GM18951 (cell line): ENCODE data around the gene OR1F1.
"Not testable (repeated sequence)": the region's sequence is repeated elsewhere in the genome, so short reads cannot be mapped to it uniquely, and the experiment has no call there.

Experiments
- POLR2A ChIP-seq: IDR thresholded peaks from 4 replicates; pipeline ENCODE4 v1.6.1; 2011; ENCODE audit warnings: mild to moderate bottlenecking; ENCODE audit not compliant: insufficient read length, insufficient read depth; ENCODE audit errors: extremely low read depth
- in situ Hi-C: fragments of 300-500 bp; cut with MboI; formaldehyde crosslinking; loops from one replicate; pipeline ENCODE4 v1.12.0; 2022; ENCODE audit warnings: low sequenced_read_pairs, mixed read lengths, inconsistent platforms; ENCODE audit not compliant: unreplicated experiment

OR1F1 gene

DNA sequence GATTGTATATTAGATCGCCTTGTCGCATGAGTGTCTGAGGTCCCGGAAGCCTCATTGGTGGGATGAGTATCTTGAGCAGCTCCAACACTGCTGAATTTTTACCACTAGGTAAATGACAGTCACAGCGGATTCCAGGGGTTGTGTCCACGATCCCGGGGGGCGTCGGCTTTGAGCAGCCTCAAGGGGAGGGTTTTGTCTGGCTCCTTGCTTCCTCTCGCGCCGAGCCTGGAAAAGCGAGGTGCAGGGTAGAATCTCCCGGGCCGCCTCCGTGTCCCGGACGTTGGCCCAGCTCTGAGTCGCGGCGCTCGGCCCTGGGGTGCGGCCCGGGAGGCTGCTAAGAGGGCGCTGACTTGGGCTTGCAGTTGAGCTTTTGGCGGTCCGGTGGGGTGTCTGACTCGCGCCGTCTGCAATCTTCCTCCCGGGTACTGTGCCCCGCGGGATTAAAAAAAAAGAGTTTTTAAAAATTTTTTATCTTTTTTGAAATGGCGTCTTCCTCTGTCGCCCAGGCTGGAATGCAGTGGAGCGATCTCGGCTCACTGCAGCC, 4.5 kb downstream of the OR1F1 start:
- TF ChIP-seq POLR2A, result no peak
- in situ Hi-C loops, result no loop called here

DNA sequence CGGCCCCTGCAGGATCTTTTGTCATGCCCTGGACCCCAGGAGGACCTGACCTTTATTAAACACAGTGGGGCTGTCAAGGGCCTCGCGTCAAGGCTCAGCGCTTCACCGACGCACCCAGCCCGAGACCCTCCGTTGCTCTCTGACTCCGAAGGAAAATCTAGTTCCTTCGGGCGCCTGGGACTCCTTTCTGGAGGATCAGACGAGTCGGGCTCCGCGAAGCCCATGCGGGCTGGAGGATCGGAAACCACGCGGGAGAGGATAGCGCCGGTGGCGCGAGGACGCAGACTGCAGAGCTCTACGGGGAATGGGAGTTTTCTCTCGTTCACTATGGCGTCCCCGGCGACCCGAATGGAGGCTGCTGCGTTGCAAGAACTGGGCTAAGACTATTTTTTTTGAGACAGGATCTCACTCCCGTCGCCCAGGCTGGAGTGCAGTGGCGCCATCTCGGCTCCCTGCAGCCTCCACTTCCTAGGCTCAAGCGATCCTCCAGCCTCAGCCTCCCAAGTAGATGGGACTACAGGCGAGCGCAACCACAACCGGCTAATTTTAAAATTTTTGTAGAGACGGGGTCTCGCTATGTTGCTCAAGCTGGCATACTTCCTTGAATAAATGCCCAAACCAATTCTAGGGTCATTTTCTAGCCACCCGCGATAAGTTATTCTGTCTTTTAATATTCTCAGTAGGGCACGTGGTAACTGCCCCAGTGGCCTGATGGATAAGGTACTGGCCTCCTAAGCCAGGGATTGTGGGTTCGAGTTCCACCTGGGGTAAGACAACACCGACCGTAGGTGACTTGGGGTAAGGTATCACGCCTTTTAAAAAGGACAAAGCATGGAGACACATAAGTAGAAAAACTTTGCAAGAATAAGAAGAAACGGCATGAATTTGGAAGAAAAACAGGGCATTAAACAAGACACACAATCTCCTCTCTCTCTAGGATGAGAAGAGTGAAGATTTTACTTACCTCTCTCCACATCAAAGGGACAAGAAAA, 5.5 kb downstream of the OR1F1 start:
- no peak for TF ChIP-seq POLR2A
- in situ Hi-C loops, result no loop called here

DNA sequence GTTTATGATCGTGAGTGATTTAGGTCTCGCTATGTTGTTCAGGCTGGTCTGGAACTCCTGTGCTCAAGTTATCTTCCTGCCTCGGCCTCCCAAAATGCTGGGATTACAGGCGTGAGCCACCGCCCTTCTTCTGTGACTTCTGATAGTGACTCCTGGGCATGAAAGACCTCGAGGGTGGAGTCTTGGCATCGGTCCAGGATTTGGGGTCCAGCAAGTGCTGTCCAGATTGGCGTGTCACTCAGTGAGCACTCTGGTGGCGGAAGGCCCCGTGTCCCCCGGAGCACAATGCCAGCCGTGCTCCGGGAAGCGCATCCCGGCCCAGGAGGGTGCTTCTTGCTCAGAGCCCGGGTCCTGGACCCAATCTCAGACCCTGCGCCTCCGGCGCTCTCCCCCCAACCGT, 6.8 kb downstream of the OR1F1 start:
- no peak for TF ChIP-seq POLR2A
- in situ Hi-C loops, result no loop called here

DNA sequence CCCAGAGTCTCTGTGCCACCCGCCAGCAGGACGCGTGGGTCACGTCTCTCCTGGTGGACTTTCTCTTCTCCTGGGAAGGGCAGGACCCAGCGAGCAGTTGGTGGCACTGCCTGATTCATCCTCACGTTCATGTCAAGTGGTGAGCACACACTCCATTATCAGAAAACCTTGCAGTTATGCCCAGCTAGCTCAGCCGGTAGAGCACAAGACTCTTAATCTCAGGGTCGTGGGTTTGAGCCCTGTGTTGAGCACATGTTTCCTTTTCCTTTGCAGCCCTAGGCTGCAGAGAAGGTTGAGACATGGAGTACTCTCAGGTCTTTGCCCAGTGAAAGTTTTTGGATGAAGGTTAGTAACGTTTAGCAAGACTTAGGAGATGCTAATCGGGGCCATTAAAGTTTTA, 8.0 kb downstream of the OR1F1 start:
- in situ Hi-C loops, result no loop called here
- TF ChIP-seq POLR2A, result no peak

DNA sequence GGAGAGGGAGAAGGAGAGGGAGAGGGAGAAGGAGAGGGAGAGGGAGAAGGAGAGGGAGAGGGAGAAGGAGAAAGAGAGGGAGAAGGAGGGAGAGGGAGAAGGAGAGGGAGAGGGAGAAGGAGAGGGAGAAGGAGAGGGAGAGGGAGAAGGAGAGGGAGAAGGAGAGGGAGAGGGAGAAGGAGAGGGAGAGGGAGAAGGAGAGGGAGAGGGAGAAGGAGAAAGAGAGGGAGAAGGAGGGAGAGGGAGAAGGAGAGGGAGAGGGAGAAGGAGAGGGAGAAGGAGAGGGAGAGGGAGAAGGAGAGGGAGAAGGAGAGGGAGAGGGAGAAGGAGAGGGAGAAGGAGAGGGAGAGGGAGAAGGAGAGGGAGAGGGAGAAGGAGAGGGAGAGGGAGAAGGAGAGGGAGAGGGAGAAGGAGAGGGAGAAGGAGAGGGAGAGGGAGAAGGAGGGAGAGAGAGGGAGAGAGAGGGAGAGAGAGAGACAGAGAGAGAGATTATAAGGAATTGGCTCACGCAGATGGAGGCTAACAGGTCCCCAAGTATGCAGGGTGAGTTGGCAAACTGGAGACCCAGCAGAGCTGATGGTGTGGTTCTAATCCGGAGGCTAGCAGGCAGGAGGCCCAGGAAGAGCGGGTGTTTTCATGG, 9.8 kb downstream of the OR1F1 start:
- in situ Hi-C loops, result not testable (repeated sequence)

DNA sequence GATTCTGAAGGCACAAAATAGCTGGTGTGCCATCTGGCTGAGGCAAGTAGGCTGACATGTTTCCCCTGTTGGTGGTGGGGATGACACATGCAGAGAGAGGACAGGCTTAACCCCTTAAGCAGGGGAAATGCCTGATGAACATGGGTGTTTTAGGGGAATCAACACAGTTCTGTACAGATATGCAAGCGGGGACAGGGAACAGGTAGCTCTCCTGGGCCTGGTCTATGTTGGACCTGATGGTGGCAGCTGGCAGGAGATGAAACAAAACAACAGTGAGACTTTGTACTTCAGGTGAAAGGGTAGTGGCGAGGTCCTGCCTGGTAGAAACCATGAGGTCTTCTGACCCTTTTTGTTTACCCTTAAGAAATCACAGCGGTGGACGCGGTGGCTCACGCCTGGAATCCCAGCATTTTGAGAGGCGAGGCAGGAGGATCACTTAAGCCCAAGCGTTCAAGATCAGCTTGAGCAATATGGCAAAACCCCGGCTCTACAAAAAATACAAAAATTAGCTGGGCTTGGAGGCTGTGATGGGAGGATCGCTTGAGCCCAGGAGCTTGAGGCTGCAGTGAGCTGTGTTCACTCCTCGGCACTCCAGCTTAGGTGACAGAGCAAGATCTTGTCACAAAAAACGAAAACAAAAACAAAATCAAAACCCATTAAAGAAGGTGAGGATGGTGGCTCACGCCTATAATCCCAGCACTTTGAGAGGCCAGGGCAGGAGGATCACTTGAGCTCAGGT, 10.5 kb downstream of the OR1F1 start:
- TF ChIP-seq POLR2A, result no peak
- in situ Hi-C loops, result no loop called here

DNA sequence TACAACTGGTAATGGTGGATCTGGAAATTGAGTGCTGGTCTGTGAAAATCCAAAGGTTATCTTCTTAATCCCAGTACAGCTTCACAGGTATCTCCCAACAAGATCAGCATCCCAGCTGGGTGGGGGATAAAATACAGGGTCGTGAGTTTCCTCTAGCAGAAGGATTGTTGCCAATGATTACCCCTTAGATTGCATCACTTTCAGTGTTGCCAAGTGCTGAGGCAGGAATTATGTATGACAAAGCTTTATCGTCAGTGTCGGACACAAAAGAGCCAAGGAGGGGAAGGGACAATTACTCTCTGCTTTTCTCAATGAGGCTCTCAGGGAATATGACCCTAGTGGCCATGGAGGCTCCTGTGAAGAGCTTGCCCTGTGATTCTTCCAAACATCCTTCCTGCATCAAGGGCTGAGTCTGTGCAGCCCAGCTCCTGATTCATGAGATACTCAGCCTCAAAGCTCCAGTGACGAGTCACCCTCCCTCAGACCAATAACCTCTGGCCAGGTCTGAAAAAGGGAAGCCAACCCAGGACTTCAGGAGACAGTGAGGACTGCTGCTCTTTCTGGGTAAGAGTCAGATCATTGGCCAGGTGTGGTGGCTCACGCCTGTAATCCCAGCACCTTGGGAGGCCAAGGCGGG, 15.0 kb downstream of the OR1F1 start:
- TF ChIP-seq POLR2A, result no peak
- in situ Hi-C loops, result no loop called here

DNA sequence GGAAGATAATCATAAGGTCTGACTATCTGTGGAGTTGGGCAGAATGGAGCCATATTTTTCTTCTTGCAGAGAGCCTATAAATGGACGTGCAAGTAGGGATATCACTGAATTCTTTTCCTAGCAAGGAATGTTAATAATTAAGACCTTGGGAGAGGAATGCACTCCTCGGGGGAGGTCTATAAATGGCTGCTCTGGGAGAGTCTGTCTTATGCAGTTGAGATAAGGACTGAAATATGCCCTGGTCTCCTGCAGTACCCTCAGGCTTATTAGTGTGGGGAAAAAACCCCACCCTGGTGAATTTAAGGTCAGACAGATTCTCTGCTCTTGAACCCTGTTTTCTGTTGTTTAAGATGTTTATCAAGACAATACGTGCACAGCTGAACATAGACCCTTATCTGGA, 17.9 kb downstream of the OR1F1 start:
- in situ Hi-C loops, result not testable (repeated sequence)

DNA sequence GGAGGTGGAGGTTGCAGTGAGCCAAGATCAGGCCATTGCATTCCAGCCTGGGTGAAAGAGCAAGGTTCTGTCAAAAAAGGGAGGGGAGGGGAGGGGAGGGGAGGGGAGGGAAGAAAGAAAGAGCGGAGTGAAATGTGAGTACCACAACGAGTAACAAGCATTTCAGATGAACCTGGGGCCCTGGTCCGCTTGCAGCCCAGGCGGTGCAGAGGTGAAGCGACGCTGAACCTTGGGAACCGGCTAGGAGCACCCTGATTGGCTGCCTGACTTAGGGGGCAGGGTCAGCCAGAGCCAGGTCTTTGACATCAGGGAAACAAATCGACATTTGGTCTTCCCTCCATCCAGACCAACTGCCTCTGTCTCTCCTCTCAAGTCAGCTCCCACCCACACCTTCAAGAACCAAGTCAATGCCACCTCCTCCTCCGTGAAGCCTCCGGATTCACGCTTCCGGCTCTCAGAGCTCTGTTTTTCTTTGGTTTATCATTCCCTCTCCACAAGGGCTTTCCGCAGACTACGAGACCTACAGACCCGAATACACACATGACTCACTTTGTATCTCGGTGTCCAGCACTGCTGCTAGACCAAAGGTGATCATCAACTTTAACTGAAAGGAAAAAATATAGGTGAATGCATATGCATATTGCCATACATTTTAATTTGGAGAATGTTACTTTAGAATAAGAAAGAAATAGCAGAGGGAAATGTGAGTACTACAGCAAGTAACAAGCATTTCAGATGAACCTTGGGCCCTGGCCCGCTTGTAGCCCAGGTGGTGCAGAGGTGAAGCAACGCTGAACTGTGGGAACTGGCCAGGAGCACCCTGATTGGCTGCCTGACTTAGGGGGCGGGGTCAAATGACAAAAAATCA, 19.3 kb downstream of the OR1F1 start:
- in situ Hi-C loops, result no loop called here
- no peak for TF ChIP-seq POLR2A

DNA sequence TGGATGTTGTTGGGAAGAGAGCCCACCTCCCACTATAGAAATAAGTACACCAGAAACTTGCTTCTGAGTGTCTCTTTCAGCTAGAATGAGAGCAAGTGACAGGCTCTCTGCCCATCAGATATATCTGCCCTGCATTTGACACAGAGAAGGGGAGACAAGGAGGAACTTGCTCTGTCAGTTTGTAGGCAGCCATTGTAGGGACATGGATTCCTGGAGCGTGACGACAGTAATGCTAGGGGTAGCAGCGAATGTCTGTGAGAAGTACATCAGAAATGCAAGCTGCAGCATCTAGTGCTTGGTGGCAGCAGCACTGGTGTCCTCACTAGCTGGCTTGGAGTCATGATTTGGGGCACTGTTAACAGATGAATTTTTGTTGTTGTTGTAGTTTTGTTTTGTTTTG, 24.0 kb downstream of the OR1F1 start:
- no peak for TF ChIP-seq POLR2A
- in situ Hi-C loops, result no loop called here

DNA sequence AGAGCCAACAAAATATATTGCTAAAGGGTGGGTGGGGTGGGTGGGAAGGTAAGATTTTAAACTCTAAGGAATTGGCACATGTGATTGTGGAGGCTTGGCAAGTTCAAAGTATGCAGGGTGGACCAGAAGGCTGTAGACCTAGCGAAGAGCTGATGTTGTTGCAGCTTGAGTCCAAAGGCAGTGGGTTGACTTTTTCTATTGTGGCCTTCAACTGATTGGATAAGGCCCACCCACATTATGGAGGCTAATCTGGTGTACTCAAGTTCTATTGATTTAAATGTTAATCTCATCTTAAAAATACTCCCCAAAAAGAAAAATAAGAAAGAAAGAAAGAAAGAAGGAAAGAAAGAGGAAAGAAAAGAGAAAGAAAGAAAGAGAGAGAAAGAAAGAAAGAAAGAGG, 24.6 kb downstream of the OR1F1 start:
- in situ Hi-C loops, result no loop called here
- TF ChIP-seq POLR2A, result no peak

DNA sequence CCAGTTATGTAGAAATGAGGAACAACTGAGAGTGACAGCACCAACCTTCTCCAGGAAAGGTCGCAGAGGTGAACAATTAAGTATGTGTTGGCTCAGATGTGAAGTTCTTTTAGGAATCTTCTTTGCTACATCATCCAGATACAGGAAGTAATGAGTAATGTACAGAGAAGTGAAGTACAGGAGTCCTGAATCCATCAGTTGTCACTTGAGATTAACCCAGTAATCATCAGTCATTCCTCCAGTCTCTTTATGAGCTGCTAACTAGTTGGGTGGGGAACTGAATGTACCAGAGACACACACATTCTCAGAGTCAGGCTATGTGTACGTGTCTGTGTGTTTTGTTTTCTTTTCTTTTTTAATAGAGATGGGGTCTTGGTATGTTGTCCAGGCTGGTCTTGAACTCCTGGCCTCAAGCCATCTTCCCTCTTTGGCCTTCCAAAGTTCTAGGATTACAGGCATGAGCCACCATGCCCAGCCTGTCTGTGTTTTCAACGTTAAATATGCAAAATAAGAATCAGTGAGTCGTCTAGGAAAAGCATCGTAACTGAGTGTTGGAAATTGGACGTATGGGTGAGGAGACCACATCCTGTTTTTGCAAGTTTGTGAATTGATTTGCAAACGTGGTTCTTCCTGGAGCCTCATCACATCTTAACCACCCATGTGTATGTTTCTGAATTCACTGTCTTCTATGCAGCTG, 27.0 kb downstream of the OR1F1 start:
- no peak for TF ChIP-seq POLR2A
- in situ Hi-C loops, result no loop called here
